Psoas muscle (tissue), 8 donors: Measurements from ENCODE around the gene OTUB2. TPM values are rescaled to one million over a fixed set of nuclear protein-coding genes. Genes with fewer than 3 reads are reported as not detected.
A peak's percentile ranks its signal among the peaks of the same experiment; 100 is the strongest.

Source experiments
- ATAC-seq, 4 donors: fragments of 200-7000 bp; cut with Tn5 transposase; one replicate each; pipeline ENCODE4 v1.9.1; 2020; ENCODE audit warnings: moderate library complexity in 3 of 4, mild to moderate bottlenecking in 2 of 4
- DNase-seq, 2 donors: peaks; one replicate each; pipeline ENCODE4 v3.0.0-alpha.2; 2020
- H3K27ac ChIP-seq: fragments of 200-600 bp; one replicate; pipeline ENCODE4 v1.8.0; 2022
- H3K27me3 ChIP-seq, 3 donors: fragments of 200-600 bp in 1 of 3; one replicate each; pipeline versions ENCODE4 v1.6.1 to v1.8.0; 2013 to 2022; ENCODE audit warnings: low read length in 2 of 3, mild to moderate bottlenecking in 2 of 3, moderate library complexity in 1 of 3; ENCODE audit not compliant: insufficient read depth in 3 of 3
- H3K36me3 ChIP-seq, 2 donors: fragments of 200-600 bp in 1 of 2; one replicate each; pipeline versions ENCODE4 v1.6.1 to v1.8.0; 2013 to 2022; ENCODE audit warnings: low read depth in 1 of 2, mild to moderate bottlenecking in 1 of 2, moderate library complexity in 1 of 2; ENCODE audit not compliant: insufficient read depth in 1 of 2
- H3K4me1 ChIP-seq: fragments of 200-600 bp; one replicate; pipeline ENCODE4 v1.8.0; 2022
- H3K4me3 ChIP-seq: fragments of 200-600 bp; one replicate; pipeline ENCODE4 v1.8.0; 2022; ENCODE audit warnings: mild to moderate bottlenecking
- H3K9me3 ChIP-seq: fragments of 200-600 bp; one replicate; pipeline ENCODE4 v1.8.0; 2022
- CTCF ChIP-seq: fragments of 200-600 bp; IDR thresholded peaks from one replicate; pipeline ENCODE4 v1.8.0; 2022; ENCODE audit warnings: antibody characterized with exemption
- whole genome bisulfite sequencing, 3 donors: extraction: QIAGEN DNeasy Blood & Tissue Kit; methylation state at CpG; one replicate each; pipeline versions ENCODE4 v1.1.6 to v1.1.7; 2013; 5-methylcytosine and 5-hydroxymethylcytosine counted together
- intact Hi-C, 2 donors: fragments of 100-400 bp; cut with DNase I; formaldehyde crosslinking; loops; one replicate each; pipeline versions ENCODE4 v1.11.0 to v1.14.2; 2022
- polyA plus RNA-seq, 3 donors: library from polyadenylated mRNA; stranded (reverse); fragments of 200-250 nt; gene quantifications; one replicate each; pipeline ENCODE4 v1.2.3, GENCODE V29; 2013
- total RNA-seq, 4 donors: library from RNA; stranded (reverse); fragmentation: NEBNext Ultra II Directional in 2 of 4; extraction: Animal tissue kit (Norgen Biotek cat#: 25700) in 2 of 4; gene quantifications; one replicate each; pipeline versions ENCODE4 v1.2.1 to v1.2.4, GENCODE V29; 2021 to 2023
- donor health status: healthy with polysubstance abuse.
- donor health status: DM: no; HTN: no; CAD: no; lungs with moderate emphysema.
- donor health status: Bipolar disorder and iron deficiency.
- donor health status: healthy.
- donor health status: DM: yes; HTN: yes; CAD: no.
- donor health status: DM: no; HTN: no; CAD: no.
- donor health status: DM: no; HTN: no; CAD: no.
- donor health status: DM: yes; HTN: yes; CAD: no.

The OTUB2 gene
- total and polyA plus RNA-seq, 7 donors, result 0.04 to 0.96 (median 0.09) TPM

GRCh38 chr14:94031883-94032279 lies 5.7 kb downstream of the OTUB2 start:
- H3K4me1 ChIP-seq, result no peaks in the 10 kb centered on the region
- H3K36me3 ChIP-seq, result no peaks in the 10 kb centered on the region
- no peak overlapping the region for H3K4me3 ChIP-seq
- WGBS, 3 donors, result 71 to 74% (median 73%) methylated on average over 7 of the region's 7 CpGs
- DNase-seq, result no peak
- no peaks in the 10 kb centered on the region for H3K27me3 ChIP-seq
- intact Hi-C loops, result no loop called here
- no peak overlapping the region for H3K27ac ChIP-seq
- no peak for TF ChIP-seq CTCF
- no peak for ATAC-seq
- H3K9me3 ChIP-seq, result no peaks in the 10 kb centered on the region

GRCh38 chr14:94034886-94035285 lies 8.7 kb downstream of the OTUB2 start:
- no peaks in the 10 kb centered on the region for H3K9me3 ChIP-seq
- no peaks in the 10 kb centered on the region for H3K4me1 ChIP-seq
- intact Hi-C loops, result loop anchor here in 1 of 2 donors (5.0 kb wide), 1 partner anchor 142 kb away; no protein-coding TSS in a partner anchor
- H3K27me3 ChIP-seq, result no peaks in the 10 kb centered on the region
- 83 to 91% (median 83%) methylated on average over 3 of the region's 3 CpGs for WGBS, 3 donors
- H3K36me3 ChIP-seq, result no peaks in the 10 kb centered on the region
- ATAC-seq (no peak), DNase-seq (no peak)
- H3K4me3 ChIP-seq, result no peak overlapping the region
- no peak for TF ChIP-seq CTCF
- H3K27ac ChIP-seq, result no peak overlapping the region

GRCh38 chr14:94036313-94037167 lies 10.4 kb downstream of the OTUB2 start:
- TF ChIP-seq CTCF, result peak; percentile 86
- Histone ChIP-seq H3K4me1 (peaks cover 2% of the 10 kb centered on the region), H3K36me3 (no peaks in the 10 kb centered on the region), H3K27me3 (no peaks in the 10 kb centered on the region), H3K4me3 (no peak overlapping the region), H3K9me3 (no peaks in the 10 kb centered on the region), H3K27ac (no peak overlapping the region)
- 30 to 37% (median 30%) methylated on average over 12 of the region's 12 CpGs for WGBS, 3 donors
- DNase-seq (peak; percentile 67 to 83), ATAC-seq (peak; percentile 90 to 97 (median 94))
- intact Hi-C loops, result loop anchor here (1.0 to 5.0 kb wide), 3 partner anchors 100 to 141 kb away; no protein-coding TSS in a partner anchor

GRCh38 chr14:94037954-94038353 lies 11.8 kb downstream of the OTUB2 start:
- DNase-seq (no peak), ATAC-seq (no peak)
- peaks cover 14% of the 10 kb centered on the region for H3K4me1 ChIP-seq
- no peaks in the 10 kb centered on the region for H3K9me3 ChIP-seq
- H3K36me3 ChIP-seq, result no peaks in the 10 kb centered on the region
- WGBS, 3 donors, result 87 to 94% (median 88%) methylated on average over 9 of the region's 9 CpGs
- no peak overlapping the region for H3K27ac ChIP-seq
- no peak for TF ChIP-seq CTCF
- H3K4me3 ChIP-seq, result no peak overlapping the region
- intact Hi-C loops, result loop anchor here (2.0 to 5.0 kb wide), 2 partner anchors 99 to 139 kb away; no protein-coding TSS in a partner anchor
- H3K27me3 ChIP-seq, result no peaks in the 10 kb centered on the region
